ENCODE measurements around the gene AGMAT. TPM values are rescaled to one million over a fixed set of nuclear protein-coding genes. Genes with fewer than 3 reads are reported as not detected.

AGMAT gene
- total and polyA plus RNA-seq, 4 experiments from 2014 or later = 3.3 to 7.1 (median 4.9) TPM

GRCh38 chr1:15598436-15598835, 13.6 kb upstream of the AGMAT start:
- H3K4me3 ChIP-seq (ENCODE audit: low read length in 2 of 2) = no peak overlapping the region
- H3K36me3 ChIP-seq (ENCODE audit: insufficient read depth, low read length) = no peaks in the 10 kb centered on the region
- H3K36me3 Mint-ChIP-seq = no peaks in the 10 kb centered on the region
- peaks cover 2 to 7% (median 5%) of the 10 kb centered on the region in 4 donors for H3K4me1 Mint-ChIP-seq
- no peak overlapping the region for H3K4me3 Mint-ChIP-seq
- CTCF ChIA-PET (ENCODE audit: partially characterized antibody) = interaction anchor here (4.4 kb wide), 1 partner anchor 143 kb away, joined by 20 read pairs; no protein-coding TSS in a partner anchor
- no peaks in the 10 kb centered on the region for H3K9me3 Mint-ChIP-seq
- DNase-seq = no peak
- peak overlapping the region in 1 of 7 donors; percentile 14 for H3K27ac Mint-ChIP-seq
- H3K27me3 Mint-ChIP-seq = no peaks in the 10 kb centered on the region
- no peaks in the 10 kb centered on the region for H3K9me3 ChIP-seq (ENCODE audit: control insufficient read depth in 1 of 2, low read length in 2 of 2)
- intact Hi-C loops (cut with micrococcal nuclease) = loop anchor here (5.0 kb wide), 1 partner anchor 459 kb away; no protein-coding TSS in a partner anchor
- no peaks in the 10 kb centered on the region for H3K27me3 ChIP-seq (ENCODE audit: insufficient read depth, low read length)
- H3K27ac ChIP-seq (ENCODE audit: low read depth, low read length) = no peak overlapping the region
- H3K4me1 ChIP-seq (ENCODE audit: insufficient read depth, low read length) = peaks cover 5% of the 10 kb centered on the region
- POLR2A ChIA-PET (ENCODE audit: partially characterized antibody) = no interaction called here

DNA sequence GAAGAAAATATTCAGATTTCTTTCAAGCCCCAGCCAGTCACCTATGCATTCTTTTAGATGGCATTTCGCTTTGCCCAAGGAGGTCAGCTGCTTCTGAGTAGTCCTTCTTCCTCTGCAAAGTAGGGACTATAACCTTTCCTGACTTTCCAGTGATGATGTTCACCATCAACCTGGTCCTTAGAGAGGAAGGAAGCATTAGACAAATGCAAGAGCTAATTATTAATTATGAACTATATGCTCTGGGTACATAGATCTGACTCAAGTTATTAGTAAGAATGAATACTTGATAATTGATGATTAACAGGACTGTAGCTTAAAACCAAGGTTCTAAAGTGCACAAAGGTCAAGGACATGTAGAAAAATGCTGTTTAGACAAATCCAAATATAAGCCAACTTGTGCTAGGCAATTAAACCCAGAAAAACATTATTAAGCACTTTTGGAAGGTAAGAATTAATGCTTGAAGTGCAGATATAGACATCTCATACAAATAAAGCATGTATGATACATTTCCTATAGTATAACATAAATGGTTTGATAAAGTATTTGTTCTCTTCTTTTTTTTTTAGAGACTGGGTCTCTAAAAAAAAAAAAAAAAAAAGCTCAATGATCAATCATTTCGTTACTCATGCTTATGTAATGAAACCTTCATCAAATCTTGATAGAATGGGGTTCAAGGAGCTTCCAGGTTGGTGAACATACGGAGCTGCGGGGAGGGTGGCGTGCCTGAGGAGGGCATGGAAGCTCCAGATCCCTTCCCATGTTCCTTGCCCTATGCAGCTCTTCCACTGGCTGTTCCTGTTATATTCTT, 11.2 kb upstream of the AGMAT start:
- no peak for DNase-seq
- ChIA-PET CTCF (ENCODE audit: partially characterized antibody) (interaction anchor here (0.6 to 4.4 kb wide), 5 partner anchors 10 to 145 kb away, joined by 3 to 20 read pairs (median 4); no protein-coding TSS in a partner anchor), POLR2A (ENCODE audit: partially characterized antibody) (interaction anchor here (1.6 kb wide), 1 partner anchor 22 kb away, joined by 5 read pairs; the partner anchor contains the start of gene DDI2)
- H3K4me1 Mint-ChIP-seq = peaks cover 0 to 2% (median 0%) of the 10 kb centered on the region in 4 donors
- intact Hi-C loops (cut with micrococcal nuclease) = loop anchor here (5.0 kb wide), 1 partner anchor 461 kb away; no protein-coding TSS in a partner anchor
- no peaks in the 10 kb centered on the region for H3K27me3 ChIP-seq (ENCODE audit: insufficient read depth, low read length)
- peak overlapping the region in 1 of 7 donors; percentile 55 for H3K27ac Mint-ChIP-seq
- H3K27ac ChIP-seq (ENCODE audit: low read depth, low read length) = no peak overlapping the region
- no peaks in the 10 kb centered on the region for H3K9me3 ChIP-seq (ENCODE audit: control insufficient read depth in 1 of 2, low read length in 2 of 2)
- no peak overlapping the region for H3K4me3 ChIP-seq (ENCODE audit: low read length in 2 of 2)
- H3K9me3 Mint-ChIP-seq = no peaks in the 10 kb centered on the region
- H3K27me3 Mint-ChIP-seq = no peaks in the 10 kb centered on the region
- no peaks in the 10 kb centered on the region for H3K36me3 Mint-ChIP-seq
- H3K36me3 ChIP-seq (ENCODE audit: insufficient read depth, low read length) = no peaks in the 10 kb centered on the region
- H3K4me1 ChIP-seq (ENCODE audit: insufficient read depth, low read length) = no peaks in the 10 kb centered on the region
- H3K4me3 Mint-ChIP-seq = no peak overlapping the region

DNA sequence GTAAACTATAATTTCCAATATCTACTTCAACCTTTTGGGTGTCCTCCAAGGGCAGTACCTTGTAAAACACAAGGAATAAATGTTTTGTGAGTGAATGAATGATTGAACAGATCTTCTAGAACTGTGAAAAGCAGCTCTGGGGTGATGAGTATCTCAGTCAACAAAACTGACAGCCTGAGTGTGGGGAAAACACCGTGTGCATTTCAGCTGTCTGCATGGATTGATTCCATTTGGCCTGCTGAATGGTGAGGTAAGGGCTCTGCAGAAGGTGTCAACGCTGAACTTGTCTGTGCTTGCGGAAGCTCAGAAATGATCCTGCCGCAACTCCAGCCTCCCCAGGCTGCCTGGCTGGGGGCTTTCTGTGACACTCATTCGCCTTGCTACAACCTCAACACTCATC, 7.4 kb upstream of the AGMAT start:
- Mint-ChIP-seq H3K27me3 (no peaks in the 10 kb centered on the region), H3K36me3 (peaks cover 6 to 12% of the 10 kb centered on the region in 2 donors), H3K4me1 (peaks cover 0 to 2% (median 0%) of the 10 kb centered on the region in 4 donors), H3K27ac (no peak overlapping the region), H3K9me3 (peaks cover 0 to 4% (median 0%) of the 10 kb centered on the region in 8 donors), H3K4me3 (no peak overlapping the region)
- H3K27me3 ChIP-seq (ENCODE audit: insufficient read depth, low read length) = no peaks in the 10 kb centered on the region
- no peak overlapping the region for H3K27ac ChIP-seq (ENCODE audit: low read depth, low read length)
- no peak for DNase-seq
- no peak overlapping the region for H3K4me3 ChIP-seq (ENCODE audit: low read length in 2 of 2)
- no peaks in the 10 kb centered on the region for H3K9me3 ChIP-seq (ENCODE audit: control insufficient read depth in 1 of 2, low read length in 2 of 2)
- CTCF ChIA-PET (ENCODE audit: partially characterized antibody) = interaction anchor here (0.6 to 1.6 kb wide), 4 partner anchors 8 to 149 kb away, joined by 3 to 4 read pairs (median 3); no protein-coding TSS in a partner anchor
- intact Hi-C loops (cut with micrococcal nuclease) = no loop called here
- no peaks in the 10 kb centered on the region for H3K36me3 ChIP-seq (ENCODE audit: insufficient read depth, low read length)
- no peaks in the 10 kb centered on the region for H3K4me1 ChIP-seq (ENCODE audit: insufficient read depth, low read length)
- POLR2A ChIA-PET (ENCODE audit: partially characterized antibody) = interaction anchor here (0.7 kb wide), 1 partner anchor 71 kb away, joined by 4 read pairs; no protein-coding TSS in a partner anchor

- Histone ChIP-seq H3K27ac (ENCODE audit: low read depth, low read length) (no peak overlapping the region), H3K4me3 (ENCODE audit: low read length in 2 of 2) (no peak overlapping the region), H3K4me1 (ENCODE audit: insufficient read depth, low read length) (peaks cover 48% of the 10 kb centered on the region), H3K9me3 (ENCODE audit: control insufficient read depth in 1 of 2, low read length in 2 of 2) (no peaks in the 10 kb centered on the region), H3K27me3 (ENCODE audit: insufficient read depth, low read length) (no peaks in the 10 kb centered on the region), H3K36me3 (ENCODE audit: insufficient read depth, low read length) (no peaks in the 10 kb centered on the region)
- peak overlapping the region; percentile 15 to 81 (median 72) for H3K4me3 Mint-ChIP-seq
- H3K27me3 Mint-ChIP-seq = no peaks in the 10 kb centered on the region
- DNase-seq = no peak
- H3K27ac Mint-ChIP-seq = peak overlapping the region in 6 of 7 donors; percentile 4 to 80 (median 47)
- CTCF ChIA-PET (ENCODE audit: partially characterized antibody) = interaction anchor here (1.1 to 1.5 kb wide), 2 partner anchors 10 to 33 kb away, joined by 3 read pairs; no protein-coding TSS in a partner anchor
- POLR2A ChIA-PET (ENCODE audit: partially characterized antibody) = interaction anchor here (0.8 to 1.3 kb wide), 2 partner anchors 35 to 56 kb away, joined by 3 to 6 read pairs; partner anchors contain the start of genes DDI2 and DNAJC16
- peaks cover 25 to 54% (median 44%) of the 10 kb centered on the region in 4 donors for H3K4me1 Mint-ChIP-seq
- peaks cover 0 to 3% (median 0%) of the 10 kb centered on the region in 8 donors for H3K9me3 Mint-ChIP-seq
- peaks cover 6 to 14% of the 10 kb centered on the region in 2 donors for H3K36me3 Mint-ChIP-seq
- intact Hi-C loops (cut with micrococcal nuclease) = no loop called here
Observed at GRCh38 chr1:15583016-15583706, 1.7 kb downstream of the AGMAT start.

DNA sequence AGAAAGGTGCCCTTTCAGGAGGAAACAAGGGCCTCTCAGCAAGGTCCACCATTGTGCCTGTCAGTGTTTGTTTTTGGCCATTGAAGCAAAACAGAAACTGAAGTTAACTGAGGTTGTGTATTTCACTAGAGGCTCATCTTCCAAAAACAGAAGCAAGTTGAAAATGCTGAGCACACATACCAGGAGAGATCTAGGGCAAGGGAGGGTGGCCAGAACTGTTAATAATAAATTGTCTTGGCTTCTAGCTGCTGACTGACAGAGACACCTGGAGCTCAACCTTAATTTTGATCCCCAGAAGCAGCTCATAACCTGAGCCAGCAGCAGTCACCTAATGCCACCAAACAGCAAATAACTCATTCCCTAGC, 5.2 kb downstream of the AGMAT start:
- peaks cover 28 to 64% (median 52%) of the 10 kb centered on the region in 4 donors for H3K4me1 Mint-ChIP-seq
- DNase-seq = peak in 1 of 5 donors; percentile 12
- H3K9me3 Mint-ChIP-seq = no peaks in the 10 kb centered on the region
- H3K27ac Mint-ChIP-seq = peak overlapping the region; percentile 91 to 96 (median 95)
- peaks cover 53% of the 10 kb centered on the region for H3K4me1 ChIP-seq (ENCODE audit: insufficient read depth, low read length)
- intact Hi-C loops (cut with micrococcal nuclease) = loop anchor here (1.0 to 2.0 kb wide), 3 partner anchors 23 to 55 kb away; partner anchors contain the start of genes CASP9 and DDI2
- H3K4me3 Mint-ChIP-seq = peak overlapping the region in 7 of 8 donors; percentile 46 to 82 (median 65)
- POLR2A ChIA-PET (ENCODE audit: partially characterized antibody) = interaction anchor here (0.7 to 3.5 kb wide), 9 partner anchors 8 to 268 kb away, joined by 3 to 37 read pairs (median 6); partner anchors contain the start of genes DDI2, DNAJC16 and SPEN
- H3K9me3 ChIP-seq (ENCODE audit: control insufficient read depth in 1 of 2, low read length in 2 of 2) = no peaks in the 10 kb centered on the region
- H3K4me3 ChIP-seq (ENCODE audit: low read length in 2 of 2) = peak overlapping the region in 1 of 2 donors; percentile 29
- H3K27me3 Mint-ChIP-seq = no peaks in the 10 kb centered on the region
- CTCF ChIA-PET (ENCODE audit: partially characterized antibody) = interaction anchor here (0.9 to 1.3 kb wide), 6 partner anchors 9 to 53 kb away, joined by 3 to 4 read pairs (median 3); no protein-coding TSS in a partner anchor
- peak overlapping the region; percentile 44 for H3K27ac ChIP-seq (ENCODE audit: low read depth, low read length)
- peaks cover 9% of the 10 kb centered on the region in 2 donors for H3K36me3 Mint-ChIP-seq
- H3K27me3 ChIP-seq (ENCODE audit: insufficient read depth, low read length) = no peaks in the 10 kb centered on the region
- no peaks in the 10 kb centered on the region for H3K36me3 ChIP-seq (ENCODE audit: insufficient read depth, low read length)

DNA sequence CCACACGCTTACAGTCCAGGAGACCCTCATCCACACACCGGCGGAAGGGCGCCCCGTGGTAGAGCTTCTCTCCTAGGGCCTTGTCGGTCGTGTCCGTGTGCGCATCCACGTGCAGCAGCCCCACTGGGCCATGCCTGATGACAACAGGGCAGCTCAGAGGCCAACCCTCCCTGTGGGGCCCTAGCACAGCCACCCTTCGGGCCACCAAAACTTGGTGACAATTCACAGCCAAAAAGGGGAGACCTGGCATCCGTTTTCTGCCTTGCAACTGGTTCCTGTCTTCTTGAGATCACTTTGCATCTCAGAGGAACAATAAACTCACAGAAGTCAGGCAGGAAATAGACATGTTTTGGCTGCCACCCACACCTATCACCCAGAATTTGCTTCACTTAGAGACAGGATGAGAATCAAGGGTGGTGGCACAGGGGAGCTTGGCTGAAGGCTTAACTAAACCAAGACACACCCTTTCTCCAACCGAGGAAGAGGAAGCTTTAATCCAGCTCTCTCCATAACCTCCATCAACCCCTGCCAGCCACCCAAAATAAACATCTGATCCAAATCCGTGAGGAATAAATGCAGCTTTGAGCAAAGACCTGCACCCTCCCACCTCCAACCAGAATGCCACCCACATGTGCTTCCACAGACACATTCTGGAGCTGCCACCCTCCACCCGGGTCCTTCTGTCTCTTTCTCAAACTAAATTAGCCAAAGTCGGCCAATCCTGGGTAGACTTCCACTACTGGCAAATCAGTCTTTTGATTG, 5.7 kb downstream of the AGMAT start:
- CTCF ChIA-PET (ENCODE audit: partially characterized antibody) = interaction anchor here (0.5 to 1.3 kb wide), 8 partner anchors 8 to 826 kb away, joined by 3 to 4 read pairs (median 3); no protein-coding TSS in a partner anchor
- peak overlapping the region; percentile 21 to 82 (median 64) for H3K4me3 Mint-ChIP-seq
- H3K9me3 ChIP-seq (ENCODE audit: control insufficient read depth in 1 of 2, low read length in 2 of 2) = no peaks in the 10 kb centered on the region
- H3K4me3 ChIP-seq (ENCODE audit: low read length in 2 of 2) = peak overlapping the region in 1 of 2 donors; percentile 47
- peak overlapping the region; percentile 91 to 96 (median 95) for H3K27ac Mint-ChIP-seq
- H3K36me3 ChIP-seq (ENCODE audit: insufficient read depth, low read length) = no peaks in the 10 kb centered on the region
- H3K9me3 Mint-ChIP-seq = no peaks in the 10 kb centered on the region
- no peaks in the 10 kb centered on the region for H3K27me3 ChIP-seq (ENCODE audit: insufficient read depth, low read length)
- intact Hi-C loops (cut with micrococcal nuclease) = loop anchor here (1.0 to 2.0 kb wide), 3 partner anchors 24 to 55 kb away; partner anchors contain the start of genes CASP9 and DDI2
- peaks cover 50% of the 10 kb centered on the region for H3K4me1 ChIP-seq (ENCODE audit: insufficient read depth, low read length)
- H3K27ac ChIP-seq (ENCODE audit: low read depth, low read length) = peak overlapping the region; percentile 44
- peaks cover 11% of the 10 kb centered on the region in 2 donors for H3K36me3 Mint-ChIP-seq
- H3K4me1 Mint-ChIP-seq = peaks cover 28 to 63% (median 49%) of the 10 kb centered on the region in 4 donors
- POLR2A ChIA-PET (ENCODE audit: partially characterized antibody) = interaction anchor here (0.7 to 3.5 kb wide), 9 partner anchors 9 to 268 kb away, joined by 3 to 37 read pairs (median 6); partner anchors contain the start of genes DDI2, DNAJC16 and SPEN
- no peaks in the 10 kb centered on the region for H3K27me3 Mint-ChIP-seq
- peak in 4 of 5 donors; percentile 52 to 65 (median 56) for DNase-seq

Measured in CD4-positive, alpha-beta memory T cell (primary cell).